Gastroesophageal sphincter (tissue), 4 donors: ENCODE data around the gene CCDC170. TPM values are rescaled to one million over a fixed set of nuclear protein-coding genes. Genes with fewer than 3 reads are reported as not detected.
"Not testable (repeated sequence)": the region's sequence is repeated elsewhere in the genome, so short reads cannot be mapped to it uniquely, and the experiment has no call there.

ENCODE experiments used
- ATAC-seq: fragments of 150-250 bp; one replicate; pipeline ENCODE4 v1.9.1; 2016; ENCODE audit warnings: mild to moderate bottlenecking, moderate library complexity
- H3K27ac ChIP-seq, 4 donors: fragments of 200-600 bp; sonication (generic) in 3 of 4; 1 replicate in 3 of 4; 2 replicates in 1 of 4; pipeline ENCODE4 v1.5.1; 2016 to 2019
- H3K27me3 ChIP-seq: fragments of 200-600 bp; sonication (generic); one replicate; pipeline ENCODE4 v1.5.1; 2019
- H3K36me3 ChIP-seq, 2 donors: fragments of 200-600 bp; sonication (generic); one replicate each; pipeline ENCODE4 v1.5.1; 2019; ENCODE audit warnings: control low read depth in 1 of 2
- H3K4me1 ChIP-seq, 3 donors: fragments of 200-600 bp; sonication (generic); 1 replicate in 2 of 3; 2 replicates in 1 of 3; pipeline ENCODE4 v1.5.1; 2016 to 2019; ENCODE audit warnings: control low read depth in 2 of 3
- H3K4me3 ChIP-seq, 2 donors: fragments of 200-600 bp; sonication (generic); one replicate each; pipeline ENCODE4 v1.5.1; 2019; ENCODE audit warnings: mild to moderate bottlenecking in 1 of 2, moderate library complexity in 1 of 2
- H3K9me3 ChIP-seq, 3 donors: fragments of 200-600 bp; sonication (generic); one replicate each; pipeline ENCODE4 v1.5.1; 2017 to 2019; ENCODE audit warnings: control low read depth in 2 of 3
- CTCF ChIP-seq, 4 experiments: fragments of 200-600 bp in 2 of 4; fragments of 450-650 bp in 2 of 4; sonication (generic) in 1 of 4; IDR thresholded peaks; one replicate each; pipeline ENCODE4 v1.5.1; 2017 to 2019; ENCODE audit warnings: antibody characterized with exemption in 4 of 4, mild to moderate bottlenecking in 2 of 4, moderate library complexity in 2 of 4
- EP300 ChIP-seq: sonication (generic); formaldehyde crosslinking; IDR thresholded peaks from one replicate; pipeline ENCODE4 v1.6.1; 2017; ENCODE audit warnings: antibody characterized with exemption, mild to moderate bottlenecking
- POLR2A ChIP-seq, 2 donors: fragments of 450-650 bp; IDR thresholded peaks; one replicate each; pipeline ENCODE4 v1.6.1; 2017; ENCODE audit warnings: antibody characterized with exemption in 2 of 2, mild to moderate bottlenecking in 2 of 2, moderate library complexity in 1 of 2
- POLR2AphosphoS5 ChIP-seq: sonication (generic); formaldehyde crosslinking; IDR thresholded peaks from one replicate; pipeline ENCODE4 v1.6.1; 2017; ENCODE audit warnings: antibody characterized with exemption
- WGBS, 2 donors: methylation state at CpG; one replicate each; pipeline ENCODE4 v1.1.5; 2018; ENCODE audit warnings: low coverage in 1 of 2; 5-methylcytosine and 5-hydroxymethylcytosine counted together
- total RNA-seq, 4 donors: library from RNA; depleted of rRNA; stranded (reverse); fragments of >200 nt; gene quantifications; one replicate each; pipeline ENCODE4 v1.1.0, GENCODE V29; 2016

Gene CCDC170
- total RNA-seq = 1 to 10 TPM in 1 of 4 donors, under 1 TPM in 3; 0.23 to 1.2 (median 0.77) TPM

- WGBS, 2 donors = 0% methylated on average over 3 to 15 of the region's 58 CpGs
- no peaks in the 10 kb centered on the region for H3K9me3 ChIP-seq
- TF ChIP-seq EP300 = no peak
- no peak for TF ChIP-seq CTCF (IDR thresholded peaks at IDR 0.05)
- TF ChIP-seq POLR2A (IDR thresholded peaks at IDR 0.05) = no peak
- TF ChIP-seq POLR2AphosphoS5 = no peak
- H3K27ac ChIP-seq = peak within 1 kb of the TSS in 3 of 4 donors; percentile 50 to 71 (median 70)
- H3K36me3 ChIP-seq = no peaks in the 10 kb centered on the region
- H3K4me1 ChIP-seq = peaks cover 0 to 22% (median 13%) of the 10 kb centered on the region in 3 donors
- ATAC-seq = peak; percentile 52
- H3K4me3 ChIP-seq = peak within 1 kb of the TSS; percentile 11 to 68
- H3K27me3 ChIP-seq = peaks cover 49% of the 10 kb centered on the region
These were observed at the start of gene CCDC170 for GRCh38 chr6:151493804-151494234. Gene CCDC170 (plus strand): TSS chr6:151494017. CDS start chr6:151494129, 112 bp downstream.

GRCh38 chr6:151445482-151445881, 48.3 kb upstream of the CCDC170 start:
- Histone ChIP-seq H3K9me3 (no peaks in the 10 kb centered on the region), H3K4me3 (no peak overlapping the region), H3K27me3 (no peaks in the 10 kb centered on the region), H3K4me1 (peaks cover 0 to 47% (median 3%) of the 10 kb centered on the region in 3 donors), H3K27ac (peak overlapping the region; percentile 75 to 87 (median 80)), H3K36me3 (no peaks in the 10 kb centered on the region)
- ATAC-seq = no peak
- 37 to 45% methylated on average over 5 of the region's 5 CpGs for WGBS, 2 donors
- TF ChIP-seq EP300 (no peak), POLR2A (IDR thresholded peaks at IDR 0.05) (no peak), POLR2AphosphoS5 (no peak), CTCF (IDR thresholded peaks at IDR 0.05) (no peak)

- Histone ChIP-seq H3K4me1 (peaks cover 0 to 38% (median 4%) of the 10 kb centered on the region in 3 donors), H3K9me3 (no peaks in the 10 kb centered on the region), H3K27me3 (no peaks in the 10 kb centered on the region), H3K4me3 (no peak overlapping the region), H3K36me3 (no peaks in the 10 kb centered on the region), H3K27ac (peak overlapping the region in 3 of 4 donors; percentile 75 to 82 (median 79))
- WGBS, 2 donors = 100% methylated on average over 1 to 4 of the region's 4 CpGs
- TF ChIP-seq EP300 (no peak), POLR2AphosphoS5 (no peak), POLR2A (IDR thresholded peaks at IDR 0.05) (no peak), CTCF (IDR thresholded peaks at IDR 0.05) (no peak)
- ATAC-seq = no peak
These were observed 46.6 kb upstream of the CCDC170 start for GRCh38 chr6:151447237-151447636.

GRCh38 chr6:151448623-151449022, 45.2 kb upstream of the CCDC170 start:
- 100% methylated on average over 1 to 2 of the region's 12 CpGs for WGBS, 2 donors
- H3K4me1 ChIP-seq = peaks cover 2 to 39% (median 7%) of the 10 kb centered on the region in 3 donors
- ATAC-seq = no peak

GRCh38 chr6:151450928-151451327, 42.9 kb upstream of the CCDC170 start:
- not testable (repeated sequence) for H3K36me3 ChIP-seq, H3K9me3 ChIP-seq, ATAC-seq, H3K27me3 ChIP-seq
- peaks cover 10 to 37% (median 10%) of the 10 kb centered on the region in 3 donors for H3K4me1 ChIP-seq
- H3K4me3 ChIP-seq = peak overlapping the region in 1 of 2 donors; percentile 93
- H3K27ac ChIP-seq = peak overlapping the region in 1 of 4 donors; percentile 97
- 14 to 26% methylated on average over 1 to 4 of the region's 6 CpGs for WGBS, 2 donors

More at GRCh38 chr6:151448623-151449022, 45.2 kb upstream of the CCDC170 start:
- no peaks in the 10 kb centered on the region for H3K27me3 ChIP-seq
- no peak for TF ChIP-seq POLR2AphosphoS5
- no peak for TF ChIP-seq POLR2A (IDR thresholded peaks at IDR 0.05)
- no peak for TF ChIP-seq CTCF (IDR thresholded peaks at IDR 0.05)
- no peak for TF ChIP-seq EP300
- no peaks in the 10 kb centered on the region for H3K36me3 ChIP-seq
- no peak overlapping the region for H3K4me3 ChIP-seq
- H3K27ac ChIP-seq = no peak overlapping the region
- H3K9me3 ChIP-seq = no peaks in the 10 kb centered on the region
